Gastroesophageal sphincter (tissue), 4 donors: Measurements from ENCODE around the gene OPCML. TPM values are rescaled to one million over a fixed set of nuclear protein-coding genes. Genes with fewer than 3 reads are reported as not detected.
A peak's percentile ranks its signal among the peaks of the same experiment; 100 is the strongest.

Experiments used
- ATAC-seq: fragments of 150-250 bp; one replicate; pipeline ENCODE4 v1.9.1; 2016; ENCODE audit warnings: mild to moderate bottlenecking, moderate library complexity
- H3K27ac ChIP-seq, 4 donors: fragments of 200-600 bp; sonication (generic) in 3 of 4; 1 replicate in 3 of 4; 2 replicates in 1 of 4; pipeline ENCODE4 v1.5.1; 2016 to 2019
- H3K27me3 ChIP-seq: fragments of 200-600 bp; sonication (generic); one replicate; pipeline ENCODE4 v1.5.1; 2019
- H3K36me3 ChIP-seq, 2 donors: fragments of 200-600 bp; sonication (generic); one replicate each; pipeline ENCODE4 v1.5.1; 2019; ENCODE audit warnings: control low read depth in 1 of 2
- H3K4me1 ChIP-seq, 3 donors: fragments of 200-600 bp; sonication (generic); 1 replicate in 2 of 3; 2 replicates in 1 of 3; pipeline ENCODE4 v1.5.1; 2016 to 2019; ENCODE audit warnings: control low read depth in 2 of 3
- H3K4me3 ChIP-seq, 2 donors: fragments of 200-600 bp; sonication (generic); one replicate each; pipeline ENCODE4 v1.5.1; 2019; ENCODE audit warnings: mild to moderate bottlenecking in 1 of 2, moderate library complexity in 1 of 2
- H3K9me3 ChIP-seq, 3 donors: fragments of 200-600 bp; sonication (generic); one replicate each; pipeline ENCODE4 v1.5.1; 2017 to 2019; ENCODE audit warnings: control low read depth in 2 of 3
- CTCF ChIP-seq, 4 experiments: fragments of 200-600 bp in 2 of 4; fragments of 450-650 bp in 2 of 4; sonication (generic) in 1 of 4; IDR thresholded peaks; one replicate each; pipeline ENCODE4 v1.5.1; 2017 to 2019; ENCODE audit warnings: antibody characterized with exemption in 4 of 4, mild to moderate bottlenecking in 2 of 4, moderate library complexity in 2 of 4
- EP300 ChIP-seq: sonication (generic); formaldehyde crosslinking; IDR thresholded peaks from one replicate; pipeline ENCODE4 v1.6.1; 2017; ENCODE audit warnings: antibody characterized with exemption, mild to moderate bottlenecking
- POLR2A ChIP-seq, 2 donors: fragments of 450-650 bp; IDR thresholded peaks; one replicate each; pipeline ENCODE4 v1.6.1; 2017; ENCODE audit warnings: antibody characterized with exemption in 2 of 2, mild to moderate bottlenecking in 2 of 2, moderate library complexity in 1 of 2
- POLR2AphosphoS5 ChIP-seq: sonication (generic); formaldehyde crosslinking; IDR thresholded peaks from one replicate; pipeline ENCODE4 v1.6.1; 2017; ENCODE audit warnings: antibody characterized with exemption
- WGBS, 2 donors: methylation state at CpG; one replicate each; pipeline ENCODE4 v1.1.5; 2018; ENCODE audit warnings: low coverage in 1 of 2; 5-methylcytosine and 5-hydroxymethylcytosine counted together
- total RNA-seq, 4 donors: library from RNA; depleted of rRNA; stranded (reverse); fragments of >200 nt; gene quantifications; one replicate each; pipeline ENCODE4 v1.1.0, GENCODE V29; 2016

OPCML gene
- total RNA-seq, 4 donors from 2014 or later = 0.13 to 0.93 (median 0.33) TPM

GRCh38 chr11:132409573-132410355 lies 1122.5 kb downstream of the OPCML start:
- ATAC-seq = no peak
- H3K36me3 ChIP-seq = no peaks in the 10 kb centered on the region
- H3K27ac ChIP-seq = no peak overlapping the region
- no peak overlapping the region for H3K4me3 ChIP-seq
- TF ChIP-seq EP300 (no peak), POLR2AphosphoS5 (no peak), POLR2A (IDR thresholded peaks at IDR 0.05) (no peak), CTCF (IDR thresholded peaks at IDR 0.05) (no peak)
- no peaks in the 10 kb centered on the region for H3K4me1 ChIP-seq
- peaks cover 12% of the 10 kb centered on the region for H3K27me3 ChIP-seq
- WGBS, 2 donors = 56 to 61% methylated on average over 2 to 3 of the region's 3 CpGs
- no peaks in the 10 kb centered on the region for H3K9me3 ChIP-seq

- Histone ChIP-seq H3K27ac (no peak overlapping the region), H3K36me3 (no peaks in the 10 kb centered on the region), H3K4me1 (no peaks in the 10 kb centered on the region), H3K27me3 (peaks cover 20% of the 10 kb centered on the region), H3K4me3 (no peak overlapping the region), H3K9me3 (no peaks in the 10 kb centered on the region)
- no peak for TF ChIP-seq POLR2AphosphoS5
- WGBS, 2 donors = 67 to 71% methylated on average over 1 of the region's 1 CpG
- ATAC-seq = no peak
Observed at GRCh38 chr11:132408877-132409276, 1123.4 kb downstream of the OPCML start.

GRCh38 chr11:132405728-132406127 lies 1126.6 kb downstream of the OPCML start:
- Histone ChIP-seq H3K27me3 (peaks cover 36% of the 10 kb centered on the region), H3K9me3 (no peaks in the 10 kb centered on the region), H3K4me3 (no peak overlapping the region), H3K4me1 (no peaks in the 10 kb centered on the region), H3K27ac (no peak overlapping the region), H3K36me3 (no peaks in the 10 kb centered on the region)
- 45% methylated on average over 4 of the region's 4 CpGs; no CpG with 5 or more reads in 1 of the 2 donors for WGBS, 2 donors
- TF ChIP-seq CTCF (IDR thresholded peaks at IDR 0.05) = no peak
- no peak for TF ChIP-seq EP300
- no peak for TF ChIP-seq POLR2AphosphoS5
- TF ChIP-seq POLR2A (IDR thresholded peaks at IDR 0.05) = no peak
- ATAC-seq = no peak

- no peak overlapping the region for H3K27ac ChIP-seq
- 2 to 9% methylated on average over 6 to 7 of the region's 8 CpGs for WGBS, 2 donors
- H3K36me3 ChIP-seq = no peaks in the 10 kb centered on the region
- H3K4me3 ChIP-seq = no peak overlapping the region
- no peak for ATAC-seq
- H3K4me1 ChIP-seq = no peaks in the 10 kb centered on the region
- H3K9me3 ChIP-seq = no peaks in the 10 kb centered on the region
- TF ChIP-seq POLR2AphosphoS5 (no peak), CTCF (IDR thresholded peaks at IDR 0.05) (peak in 1 of 4 experiments; percentile 50)
- H3K27me3 ChIP-seq = peaks cover 37% of the 10 kb centered on the region
Observed at GRCh38 chr11:132402071-132402684, 1130.1 kb downstream of the OPCML start.

GRCh38 chr11:132396318-132396717 lies 1136.0 kb downstream of the OPCML start:
- 85 to 87% methylated on average over 2 to 4 of the region's 4 CpGs for WGBS, 2 donors

More at GRCh38 chr11:132396318-132396717, 1136.0 kb downstream of the OPCML start:
- TF ChIP-seq CTCF (IDR thresholded peaks at IDR 0.05) (no peak), POLR2AphosphoS5 (no peak), EP300 (no peak), POLR2A (IDR thresholded peaks at IDR 0.05) (no peak)
- Histone ChIP-seq H3K36me3 (no peaks in the 10 kb centered on the region), H3K27me3 (peaks cover 9% of the 10 kb centered on the region), H3K9me3 (peaks cover 0 to 9% (median 0%) of the 10 kb centered on the region in 3 donors), H3K4me3 (no peak overlapping the region), H3K27ac (no peak overlapping the region), H3K4me1 (no peaks in the 10 kb centered on the region)
- ATAC-seq = no peak
